ENCODE measurements around the gene ACTN1.

- peak in 1 of 2 donors; percentile 42 for TF ChIP-seq POLR2A (IDR thresholded peaks at IDR 0.05)
- TF ChIP-seq CTCF (IDR thresholded peaks at IDR 0.05): no peak
Measured at GRCh38 chr14:68947802-68948201, 31.3 kb downstream of the ACTN1 start.
